IMR-90 (cell line): ENCODE data around the gene DYNC1H1. TPM values are rescaled to one million over a fixed set of nuclear protein-coding genes. Genes with fewer than 3 reads are reported as not detected.

Experiments
- ATAC-seq: fragments of 200-7000 bp; cut with Tn5 transposase; 2 replicates; pipeline ENCODE4 v1.9.1; 2020; ENCODE audit warnings: low read depth, mild to moderate bottlenecking, moderate library complexity
- BruUV-seq: library from RNA; stranded (reverse); fragments of 400-500 nt; replicated peaks from 2 replicates; lab custom pipeline; 2021; lab: Mats Ljungman, UMichigan
- CTCF ChIA-PET: fragments of 300-600 bp; formaldehyde crosslinking; extraction: SDS; loops from one replicate; lab custom pipeline; 2021; ENCODE audit warnings: antibody characterized with exemption; lab: Yijun Ruan, JAX
- POLR2A ChIA-PET: fragments of 300-600 bp; sonication (Branson Sonifier 250); formaldehyde crosslinking; loops from one replicate; lab custom pipeline; 2022; ENCODE audit warnings: antibody characterized with exemption; ENCODE audit not compliant: unreplicated experiment; lab: Charles Lee
- DNase-seq: peaks from one replicate; pipeline ENCODE4 v3.0.0; 2013
- H2AFZ ChIP-seq: replicated peaks from 2 replicates; pipeline ENCODE3; 2013; ENCODE audit warnings: low read length, mild to moderate bottlenecking; ENCODE audit not compliant: poor library complexity
- H2AK5ac ChIP-seq: 2 replicates; pipeline ENCODE4 v1.6.1; 2013; ENCODE audit warnings: low read depth, low read length, inconsistent platforms
- H2AK9ac ChIP-seq: replicated peaks from 2 replicates; pipeline ENCODE3; 2013; ENCODE audit warnings: mild to moderate bottlenecking, low read depth, low read length, moderate library complexity; ENCODE audit not compliant: poor library complexity
- H2BK120ac ChIP-seq: 2 replicates; pipeline ENCODE4 v1.6.1; 2013; ENCODE audit warnings: low read depth, low read length, inconsistent platforms
- H2BK15ac ChIP-seq: 3 replicates; pipeline ENCODE4 v1.6.1; 2013; ENCODE audit warnings: low read depth, low read length, inconsistent platforms
- H2BK20ac ChIP-seq: 2 replicates; pipeline ENCODE4 v1.6.1; 2013; ENCODE audit warnings: low read depth, mild to moderate bottlenecking, inconsistent platforms, low read length, moderate library complexity
- H2BK5ac ChIP-seq: 2 replicates; pipeline ENCODE4 v1.6.1; 2013; ENCODE audit warnings: mild to moderate bottlenecking, low read depth, low read length, inconsistent platforms; ENCODE audit not compliant: poor library complexity, severe bottlenecking
- H3K14ac ChIP-seq: replicated peaks from 2 replicates; pipeline ENCODE4 v1.6.1; 2013; ENCODE audit warnings: low read depth, low read length, inconsistent platforms
- H3K18ac ChIP-seq: 2 replicates; pipeline ENCODE4 v1.6.1; 2013; ENCODE audit warnings: low read depth, low read length, control low read depth
- H3K23ac ChIP-seq: 2 replicates; pipeline ENCODE4 v1.6.1; 2013; ENCODE audit warnings: low read depth, low read length, inconsistent platforms
- H3K27ac ChIP-seq: 2 replicates; pipeline ENCODE4 v1.5.1; 2013; ENCODE audit warnings: mild to moderate bottlenecking, control low read depth, low read length; ENCODE audit not compliant: insufficient read depth
- H3K27me3 ChIP-seq: 2 replicates; pipeline ENCODE4 v1.6.1; 2013; ENCODE audit warnings: low read length; ENCODE audit not compliant: control insufficient read depth, insufficient read depth
- H3K36me3 ChIP-seq: 2 replicates; pipeline ENCODE4 v1.6.1; 2013; ENCODE audit warnings: low read length, mixed read lengths; ENCODE audit not compliant: control insufficient read depth, insufficient read depth
- H3K4ac ChIP-seq: 2 replicates; pipeline ENCODE4 v1.6.1; 2013; ENCODE audit warnings: low read depth, low read length, inconsistent platforms
- H3K4me1 ChIP-seq: 2 replicates; pipeline ENCODE4 v1.6.1; 2013; ENCODE audit warnings: low read length, mixed read lengths; ENCODE audit not compliant: control insufficient read depth, insufficient read depth
- H3K4me2 ChIP-seq: 2 replicates; pipeline ENCODE4 v1.6.1; 2013; ENCODE audit warnings: low read depth, mild to moderate bottlenecking, control low read depth, low read length, moderate library complexity
- H3K4me3 ChIP-seq: 2 replicates; pipeline ENCODE4 v1.5.1; 2013; ENCODE audit warnings: low read depth, mild to moderate bottlenecking, control low read depth, low read length, moderate library complexity; ENCODE audit not compliant: insufficient read depth
- H3K56ac ChIP-seq: 2 replicates; pipeline ENCODE4 v1.6.1; 2013; ENCODE audit warnings: low read length, inconsistent platforms; ENCODE audit not compliant: insufficient read depth; ENCODE audit errors: extremely low read depth
- H3K79me1 ChIP-seq, 2 experiments: 2 replicates each; pipeline ENCODE4 v1.6.1; 2013; ENCODE audit warnings: low read length in 2 of 2, inconsistent platforms in 1 of 2, low read depth in 1 of 2
- H3K9ac ChIP-seq: 2 replicates; pipeline ENCODE4 v1.6.1; 2013; ENCODE audit warnings: low read depth, low read length, control low read depth
- H3K9me1 ChIP-seq: 2 replicates; pipeline ENCODE4 v1.6.1; 2013; ENCODE audit warnings: low read length, inconsistent platforms; ENCODE audit not compliant: insufficient read depth
- H3K9me3 ChIP-seq: 2 replicates; pipeline ENCODE4 v1.6.1; 2013; ENCODE audit warnings: low read length; ENCODE audit not compliant: control insufficient read depth, insufficient read depth
- H4K20me1 ChIP-seq: 2 replicates; pipeline ENCODE4 v1.6.1; 2013; ENCODE audit warnings: low read length, inconsistent platforms; ENCODE audit not compliant: insufficient read depth
- H4K5ac ChIP-seq: 2 replicates; pipeline ENCODE4 v1.6.1; 2013; ENCODE audit warnings: mild to moderate bottlenecking, low read depth, low read length, control low read depth
- H4K8ac ChIP-seq, 2 experiments: 2 replicates each; pipeline ENCODE4 v1.6.1; 2013; ENCODE audit warnings: low read depth in 2 of 2, low read length in 2 of 2, control low read depth in 1 of 2, inconsistent platforms in 1 of 2
- H4K91ac ChIP-seq: 2 replicates; pipeline ENCODE4 v1.6.1; 2013; ENCODE audit warnings: low read depth, low read length, inconsistent platforms; ENCODE audit not compliant: insufficient read depth
- NFE2L2 ChIP-seq: fragments of 150-350 bp; IDR thresholded peaks from 2 replicates; pipeline ENCODE4 v1.6.1; 2016; ENCODE audit warnings: low read depth, mild to moderate bottlenecking, low read length
- WGBS, 2 experiments: methylation state at CpG; one replicate each; pipeline versions ENCODE4 v1.1.5 to v1.1.7; 2013; ENCODE audit warnings: missing lambda C conversion rate in 2 of 2; ENCODE audit not compliant: insufficient read length in 1 of 2; ENCODE audit errors: extremely low coverage in 2 of 2; 5-methylcytosine and 5-hydroxymethylcytosine counted together
- dilution Hi-C: fragments of 300-500 bp; cut with HindIII; formaldehyde crosslinking; loops from one replicate; pipeline ENCODE4 v1.14.3; 2018; ENCODE audit warnings: low sequenced_read_pairs; ENCODE audit not compliant: unreplicated experiment
- in situ Hi-C: fragments of 300-500 bp; cut with MboI; formaldehyde crosslinking; loops from 3 replicates; pipeline ENCODE4 v1.14.3; 2019; ENCODE audit warnings: low sequenced_read_pairs, inconsistent platforms, mixed read lengths
- intact Hi-C: fragments of 100-400 bp; cut with micrococcal nuclease; formaldehyde crosslinking; loops from 2 replicates; pipeline ENCODE4 v1.10.0; 2022
- polyA plus RNA-seq, 3 experiments: library from polyadenylated mRNA; depleted of rRNA; stranded (reverse); fragments of >200 nt; gene quantifications; 2 replicates each; pipeline ENCODE4 v1.2.3, GENCODE V29; 2012; ENCODE audit warnings: low replicate concordance in 1 of 3
- total RNA-seq: library from RNA; depleted of rRNA; stranded (reverse); fragments of >200 nt; gene quantifications from 2 replicates; pipeline ENCODE4 v1.2.3, GENCODE V29; 2012
- TF ChIP-seq, protein P1 (sequence below): fragments of 150-350 bp; IDR thresholded peaks from 2 replicates; pipeline ENCODE4 v1.6.1; 2017; ENCODE audit warnings: mild to moderate bottlenecking, antibody characterized with exemption, low read length, low read depth

The DYNC1H1 gene
- total and polyA plus RNA-seq, 2 of the 4 experiments (the other 2 are of a cell fraction): 240 to 670 TPM

DNA sequence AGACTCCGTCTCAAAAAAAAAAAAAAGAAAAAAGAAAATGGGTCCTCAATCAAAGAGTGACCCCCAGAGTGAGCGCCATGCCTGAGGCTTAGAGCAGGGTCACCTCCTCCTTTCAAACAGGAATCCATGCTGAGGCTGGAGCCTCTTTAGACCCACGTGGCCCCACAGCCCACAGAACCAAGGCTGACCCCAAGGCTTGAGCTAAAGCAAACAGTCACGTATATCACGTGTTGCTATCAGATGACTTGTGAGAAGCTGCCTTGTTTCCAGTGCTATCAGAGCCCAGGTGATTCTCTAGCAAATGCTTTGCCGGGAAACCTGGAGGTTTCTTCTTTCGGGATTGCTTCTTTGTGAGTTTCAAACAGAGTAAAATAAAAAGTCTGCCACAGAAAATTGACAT is 31.7 kb upstream of the DYNC1H1 start:
- Histone ChIP-seq H3K4me2 (no peak overlapping the region), H4K20me1 (peaks cover 5% of the 10 kb centered on the region; the same call in 1 of the 2 replicates), H3K79me1 (peaks cover 6 to 8% of the 10 kb centered on the region in 2 experiments), H2AFZ (peak overlapping the region; percentile 56), H3K14ac (no peak overlapping the region), H2BK20ac (no peak overlapping the region), H3K36me3 (peaks cover 3% of the 10 kb centered on the region; the same call in 1 of the 2 replicates), H3K23ac (no peak overlapping the region), H4K8ac (peak overlapping the region in 1 of 2 experiments; percentile 61; a peak in 1 of 4 replicates), H2BK120ac (no peak overlapping the region), H2BK5ac (no peak overlapping the region), H3K27me3 (no peaks in the 10 kb centered on the region; the same call in 1 of the 2 replicates), H2AK9ac (peak overlapping the region; percentile 44), H3K18ac (no peak overlapping the region), H3K9me1 (peaks cover 8% of the 10 kb centered on the region), H2AK5ac (no peak overlapping the region), H3K27ac (no peak overlapping the region), H4K91ac (0 out of 2 replicates have a peak overlapping the region, but pooled peaks have one; percentile 12), H3K56ac (no peak overlapping the region), H3K9me3 (no peaks in the 10 kb centered on the region), H3K4me3 (no peak overlapping the region), H3K9ac (no peak overlapping the region), H2BK15ac (no peak overlapping the region), H4K5ac (no peak overlapping the region), H3K4ac (no peak overlapping the region), H3K4me1 (peaks cover 4% of the 10 kb centered on the region)
- ChIA-PET POLR2A (no interaction called here), CTCF (no interaction called here)
- in situ Hi-C loops (no loop called here), intact Hi-C loops (no loop called here), dilution Hi-C loops (no loop called here)
- no peak for TF ChIP-seq NFE2L2
- TF ChIP-seq, protein P1, sequence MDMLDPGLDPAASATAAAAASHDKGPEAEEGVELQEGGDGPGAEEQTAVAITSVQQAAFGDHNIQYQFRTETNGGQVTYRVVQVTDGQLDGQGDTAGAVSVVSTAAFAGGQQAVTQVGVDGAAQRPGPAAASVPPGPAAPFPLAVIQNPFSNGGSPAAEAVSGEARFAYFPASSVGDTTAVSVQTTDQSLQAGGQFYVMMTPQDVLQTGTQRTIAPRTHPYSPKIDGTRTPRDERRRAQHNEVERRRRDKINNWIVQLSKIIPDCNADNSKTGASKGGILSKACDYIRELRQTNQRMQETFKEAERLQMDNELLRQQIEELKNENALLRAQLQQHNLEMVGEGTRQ: peak; percentile 80
- ATAC-seq: no peak
- no TSS peak for BruUV-seq
- peak; percentile 28 for DNase-seq
- no CpG with 5 or more reads among the region's 7 CpGs for WGBS, 2 experiments
